H1 (cell line): ENCODE measurements around the gene MPPE1. TPM values are rescaled to one million over a fixed set of nuclear protein-coding genes. Genes with fewer than 3 reads are reported as not detected.

ENCODE experiments used
- BCL11A ChIP-seq, 2 experiments: IDR thresholded peaks; one replicate each; pipeline ENCODE4 v1.6.1; 2011; ENCODE audit warnings: low read depth in 2 of 2, low read length in 2 of 2, mild to moderate bottlenecking in 2 of 2
- CBX8 ChIP-seq: fragments of 300-800, 300-1000 bp; sonication (generic); IDR thresholded peaks from 2 replicates; pipeline ENCODE4 v1.7.1; 2016; ENCODE audit warnings: low read depth, low read length, borderline replicate concordance
- CHD7 ChIP-seq: fragments of 300-600 bp; sonication (generic); IDR thresholded peaks from 2 replicates; pipeline ENCODE4 v1.7.1; 2012; ENCODE audit warnings: low read length, moderate library complexity, mild to moderate bottlenecking, inconsistent platforms; ENCODE audit not compliant: insufficient replicate concordance
- E2F6 ChIP-seq: IDR thresholded peaks from 2 replicates; pipeline ENCODE4 v1.6.1; 2012; ENCODE audit warnings: inconsistent platforms
- FOSL1 ChIP-seq: IDR thresholded peaks from 2 replicates; pipeline ENCODE4 v1.6.1; 2011; ENCODE audit warnings: mild to moderate bottlenecking, low read depth, low read length, moderate library complexity; ENCODE audit not compliant: insufficient read depth
- GABPA ChIP-seq: IDR thresholded peaks from 2 replicates; pipeline ENCODE4 v1.6.1; 2011; ENCODE audit warnings: mild to moderate bottlenecking, low read length, moderate library complexity, borderline replicate concordance; ENCODE audit not compliant: insufficient read depth
- JUN ChIP-seq: IDR thresholded peaks from 2 replicates; pipeline ENCODE4 v1.6.1; 2011; ENCODE audit warnings: low read depth, mild to moderate bottlenecking, improper control_type of control experiment, low read length
- MAX ChIP-seq: IDR thresholded peaks from 2 replicates; pipeline ENCODE4 v1.6.1; 2012; ENCODE audit warnings: inconsistent platforms
- polyA plus RNA-seq, 7 experiments: library from polyadenylated mRNA; depleted of rRNA in 3 of 7; stranded (reverse) in 5 of 7; unstranded in 2 of 7; fragments of >200 nt in 5 of 7; fragments of 200-250 nt in 2 of 7; gene quantifications; 1 replicate in 5 of 7; 2 replicates in 1 of 7; 4 replicates in 1 of 7; pipeline versions ENCODE4 v1.2.1 to v1.2.3, GENCODE V29; 2011 to 2013; ENCODE audit warnings: missing spikeins in 2 of 7, mixed read lengths in 2 of 7
- total RNA-seq: library from RNA; stranded (reverse); fragmentation: NEBNext Ultra II Directional; extraction: Animal tissue kit (Norgen Biotek cat#: 25700); gene quantifications from 2 replicates; pipeline ENCODE4 v1.2.1, GENCODE V29; 2021

The MPPE1 gene
- total and polyA plus RNA-seq, 2 of the 8 experiments (the other 6 are each of a cell fraction or from before 2014, with no cell fraction given): 13.7 to 20.9 TPM

GRCh38 chr18:11947214-11948191 is 39.4 kb upstream of the MPPE1 start (continued):
- TF ChIP-seq JUN (peak; percentile 6; the same call in 1 of the 2 replicates), MAX (no peak), CHD7 (peak; percentile 100), CBX8 (no peak), BCL11A (IDR thresholded peaks at IDR 0.05; ENCODE audit: low read depth in 2 of 2, low read length in 2 of 2) (no peak), GABPA (no peak), E2F6 (no peak), FOSL1 (no peak)
- TF ChIP-seq, all 59 proteins: peak for 16
